ENCODE data around the gene AGBL1.

The AGBL1 gene

DNA sequence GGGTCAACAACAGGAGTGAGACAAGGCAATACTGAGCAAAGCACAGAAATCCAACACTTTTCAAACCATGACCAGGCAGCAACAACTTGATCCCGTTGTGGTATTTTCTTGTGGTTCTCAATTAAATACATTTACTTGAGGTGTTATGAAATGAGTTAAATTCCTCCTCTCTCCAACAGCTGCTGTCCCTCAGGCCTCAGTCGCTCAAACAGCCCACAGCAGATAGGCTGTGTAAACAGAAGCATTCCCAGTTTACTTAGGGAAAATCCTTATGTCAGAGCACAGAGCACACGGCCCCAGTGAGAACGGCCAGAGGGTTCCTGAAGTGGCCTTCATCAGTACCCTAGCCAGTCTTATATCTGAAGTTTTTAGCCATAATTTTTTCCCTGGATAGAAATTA lies 359.9 kb downstream of the AGBL1 start (continued):
- TF ChIP-seq, protein P1, sequence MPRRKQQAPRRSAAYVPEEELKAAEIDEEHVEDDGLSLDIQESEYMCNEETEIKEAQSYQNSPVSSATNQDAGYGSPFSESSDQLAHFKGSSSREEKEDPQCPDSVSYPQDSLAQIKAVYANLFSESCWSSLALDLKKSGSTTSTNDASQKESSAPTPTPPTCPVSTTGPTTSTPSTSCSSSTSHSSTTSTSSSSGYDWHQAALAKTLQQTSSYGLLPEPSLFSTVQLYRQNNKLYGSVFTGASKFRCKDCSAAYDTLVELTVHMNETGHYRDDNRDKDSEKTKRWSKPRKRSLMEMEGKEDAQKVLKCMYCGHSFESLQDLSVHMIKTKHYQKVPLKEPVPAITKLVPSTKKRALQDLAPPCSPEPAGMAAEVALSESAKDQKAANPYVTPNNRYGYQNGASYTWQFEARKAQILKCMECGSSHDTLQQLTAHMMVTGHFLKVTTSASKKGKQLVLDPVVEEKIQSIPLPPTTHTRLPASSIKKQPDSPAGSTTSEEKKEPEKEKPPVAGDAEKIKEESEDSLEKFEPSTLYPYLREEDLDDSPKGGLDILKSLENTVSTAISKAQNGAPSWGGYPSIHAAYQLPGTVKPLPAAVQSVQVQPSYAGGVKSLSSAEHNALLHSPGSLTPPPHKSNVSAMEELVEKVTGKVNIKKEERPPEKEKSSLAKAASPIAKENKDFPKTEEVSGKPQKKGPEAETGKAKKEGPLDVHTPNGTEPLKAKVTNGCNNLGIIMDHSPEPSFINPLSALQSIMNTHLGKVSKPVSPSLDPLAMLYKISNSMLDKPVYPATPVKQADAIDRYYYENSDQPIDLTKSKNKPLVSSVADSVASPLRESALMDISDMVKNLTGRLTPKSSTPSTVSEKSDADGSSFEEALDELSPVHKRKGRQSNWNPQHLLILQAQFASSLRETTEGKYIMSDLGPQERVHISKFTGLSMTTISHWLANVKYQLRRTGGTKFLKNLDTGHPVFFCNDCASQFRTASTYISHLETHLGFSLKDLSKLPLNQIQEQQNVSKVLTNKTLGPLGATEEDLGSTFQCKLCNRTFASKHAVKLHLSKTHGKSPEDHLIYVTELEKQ (tag by site-specific recombination; IDR thresholded peaks at IDR 0.05; ENCODE audit: borderline replicate concordance) = no peak
- TF ChIP-seq ZNF221 (tag by site-specific recombination; IDR thresholded peaks at IDR 0.05; ENCODE audit: borderline replicate concordance) (no peak), KLF1 (tag by site-specific recombination; IDR thresholded peaks at IDR 0.05) (no peak)

DNA sequence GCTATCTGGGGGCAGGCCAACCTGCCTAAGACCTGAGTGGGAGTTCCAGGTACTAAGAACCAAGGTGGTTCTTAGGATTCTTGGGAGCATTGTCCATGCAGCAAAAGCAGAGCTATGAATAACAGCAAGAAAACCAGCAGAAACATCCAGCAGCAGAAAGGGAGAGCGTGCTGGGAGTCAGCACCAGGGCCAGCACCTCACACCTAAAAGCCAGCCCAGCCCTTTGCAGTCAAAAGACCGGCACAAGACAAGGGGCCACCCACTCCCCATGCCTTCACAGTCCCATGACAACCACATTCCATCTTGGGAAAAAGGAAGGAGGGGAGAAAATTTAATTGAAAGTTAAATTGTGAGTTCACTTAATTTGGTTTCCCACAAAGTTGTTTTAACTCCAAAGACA lies 364.9 kb downstream of the AGBL1 start:
- H3K9me3 ChIP-seq (ENCODE audit: control insufficient read depth, insufficient read depth, low read depth, low read length) = no peaks in the 10 kb centered on the region
- TF ChIP-seq, protein P2, sequence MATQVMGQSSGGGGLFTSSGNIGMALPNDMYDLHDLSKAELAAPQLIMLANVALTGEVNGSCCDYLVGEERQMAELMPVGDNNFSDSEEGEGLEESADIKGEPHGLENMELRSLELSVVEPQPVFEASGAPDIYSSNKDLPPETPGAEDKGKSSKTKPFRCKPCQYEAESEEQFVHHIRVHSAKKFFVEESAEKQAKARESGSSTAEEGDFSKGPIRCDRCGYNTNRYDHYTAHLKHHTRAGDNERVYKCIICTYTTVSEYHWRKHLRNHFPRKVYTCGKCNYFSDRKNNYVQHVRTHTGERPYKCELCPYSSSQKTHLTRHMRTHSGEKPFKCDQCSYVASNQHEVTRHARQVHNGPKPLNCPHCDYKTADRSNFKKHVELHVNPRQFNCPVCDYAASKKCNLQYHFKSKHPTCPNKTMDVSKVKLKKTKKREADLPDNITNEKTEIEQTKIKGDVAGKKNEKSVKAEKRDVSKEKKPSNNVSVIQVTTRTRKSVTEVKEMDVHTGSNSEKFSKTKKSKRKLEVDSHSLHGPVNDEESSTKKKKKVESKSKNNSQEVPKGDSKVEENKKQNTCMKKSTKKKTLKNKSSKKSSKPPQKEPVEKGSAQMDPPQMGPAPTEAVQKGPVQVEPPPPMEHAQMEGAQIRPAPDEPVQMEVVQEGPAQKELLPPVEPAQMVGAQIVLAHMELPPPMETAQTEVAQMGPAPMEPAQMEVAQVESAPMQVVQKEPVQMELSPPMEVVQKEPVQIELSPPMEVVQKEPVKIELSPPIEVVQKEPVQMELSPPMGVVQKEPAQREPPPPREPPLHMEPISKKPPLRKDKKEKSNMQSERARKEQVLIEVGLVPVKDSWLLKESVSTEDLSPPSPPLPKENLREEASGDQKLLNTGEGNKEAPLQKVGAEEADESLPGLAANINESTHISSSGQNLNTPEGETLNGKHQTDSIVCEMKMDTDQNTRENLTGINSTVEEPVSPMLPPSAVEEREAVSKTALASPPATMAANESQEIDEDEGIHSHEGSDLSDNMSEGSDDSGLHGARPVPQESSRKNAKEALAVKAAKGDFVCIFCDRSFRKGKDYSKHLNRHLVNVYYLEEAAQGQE (tag by site-specific recombination; IDR thresholded peaks at IDR 0.05) = peak; percentile 65; the same call in 1 of the 2 replicates
- no peak for TF ChIP-seq ZNF785 (tag by site-specific recombination; IDR thresholded peaks at IDR 0.05)
- ChIA-PET CTCF (no interaction called here), POLR2A (no interaction called here)
- H3K27ac ChIP-seq (ENCODE audit: extremely low read depth, low read depth, low read length) = no peak overlapping the region
- no peak overlapping the region for H3K4me3 ChIP-seq (ENCODE audit: low read depth, low read length)
- no peaks in the 10 kb centered on the region for H3K4me1 ChIP-seq (ENCODE audit: control insufficient read depth, insufficient read depth, low read length)
- H3K36me3 ChIP-seq (ENCODE audit: control insufficient read depth in 2 of 2, insufficient read depth in 1 of 2, low read length in 2 of 2) = no peaks in the 10 kb centered on the region

DNA sequence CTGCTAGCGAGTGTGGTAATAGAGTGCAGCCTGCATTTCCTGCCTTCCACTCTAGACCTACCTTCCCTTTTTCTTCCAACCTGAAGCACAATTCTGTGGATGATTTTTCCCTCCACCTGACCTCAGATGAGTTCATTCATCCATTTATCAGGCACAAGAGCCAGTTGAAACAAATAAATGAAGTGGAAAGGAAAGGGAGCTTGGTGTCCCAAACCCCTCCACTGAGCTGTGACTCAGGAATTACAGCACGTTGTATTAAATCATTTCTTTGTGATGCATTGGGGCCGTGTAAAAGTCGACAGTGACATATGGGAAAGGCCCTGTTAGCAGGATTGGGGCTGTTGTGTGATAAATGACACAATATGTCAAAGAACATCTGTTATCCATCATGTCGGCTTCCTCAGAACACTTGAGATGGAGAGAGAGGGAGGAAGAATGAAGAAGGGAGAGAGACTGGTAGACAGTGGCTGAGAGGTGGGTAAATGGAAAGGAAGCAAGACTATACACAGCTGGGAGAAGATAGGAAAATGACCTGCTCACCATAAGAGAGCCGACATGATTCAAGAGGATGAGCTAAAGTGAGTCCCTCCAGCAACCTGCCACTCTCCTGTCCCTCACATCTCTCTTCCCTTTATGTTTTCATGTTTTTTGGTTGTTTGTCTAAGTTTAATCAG lies 366.0 kb downstream of the AGBL1 start:
- no peak overlapping the region for H3K27ac ChIP-seq (ENCODE audit: extremely low read depth, low read depth, low read length)
- POLR2A ChIA-PET = no interaction called here
- no peaks in the 10 kb centered on the region for H3K9me3 ChIP-seq (ENCODE audit: control insufficient read depth, insufficient read depth, low read depth, low read length)
- no peaks in the 10 kb centered on the region for H3K4me1 ChIP-seq (ENCODE audit: control insufficient read depth, insufficient read depth, low read length)
- no peak overlapping the region for H3K4me3 ChIP-seq (ENCODE audit: low read depth, low read length)
- no peaks in the 10 kb centered on the region for H3K36me3 ChIP-seq (ENCODE audit: control insufficient read depth in 2 of 2, insufficient read depth in 1 of 2, low read length in 2 of 2)
- TF ChIP-seq, protein P3, sequence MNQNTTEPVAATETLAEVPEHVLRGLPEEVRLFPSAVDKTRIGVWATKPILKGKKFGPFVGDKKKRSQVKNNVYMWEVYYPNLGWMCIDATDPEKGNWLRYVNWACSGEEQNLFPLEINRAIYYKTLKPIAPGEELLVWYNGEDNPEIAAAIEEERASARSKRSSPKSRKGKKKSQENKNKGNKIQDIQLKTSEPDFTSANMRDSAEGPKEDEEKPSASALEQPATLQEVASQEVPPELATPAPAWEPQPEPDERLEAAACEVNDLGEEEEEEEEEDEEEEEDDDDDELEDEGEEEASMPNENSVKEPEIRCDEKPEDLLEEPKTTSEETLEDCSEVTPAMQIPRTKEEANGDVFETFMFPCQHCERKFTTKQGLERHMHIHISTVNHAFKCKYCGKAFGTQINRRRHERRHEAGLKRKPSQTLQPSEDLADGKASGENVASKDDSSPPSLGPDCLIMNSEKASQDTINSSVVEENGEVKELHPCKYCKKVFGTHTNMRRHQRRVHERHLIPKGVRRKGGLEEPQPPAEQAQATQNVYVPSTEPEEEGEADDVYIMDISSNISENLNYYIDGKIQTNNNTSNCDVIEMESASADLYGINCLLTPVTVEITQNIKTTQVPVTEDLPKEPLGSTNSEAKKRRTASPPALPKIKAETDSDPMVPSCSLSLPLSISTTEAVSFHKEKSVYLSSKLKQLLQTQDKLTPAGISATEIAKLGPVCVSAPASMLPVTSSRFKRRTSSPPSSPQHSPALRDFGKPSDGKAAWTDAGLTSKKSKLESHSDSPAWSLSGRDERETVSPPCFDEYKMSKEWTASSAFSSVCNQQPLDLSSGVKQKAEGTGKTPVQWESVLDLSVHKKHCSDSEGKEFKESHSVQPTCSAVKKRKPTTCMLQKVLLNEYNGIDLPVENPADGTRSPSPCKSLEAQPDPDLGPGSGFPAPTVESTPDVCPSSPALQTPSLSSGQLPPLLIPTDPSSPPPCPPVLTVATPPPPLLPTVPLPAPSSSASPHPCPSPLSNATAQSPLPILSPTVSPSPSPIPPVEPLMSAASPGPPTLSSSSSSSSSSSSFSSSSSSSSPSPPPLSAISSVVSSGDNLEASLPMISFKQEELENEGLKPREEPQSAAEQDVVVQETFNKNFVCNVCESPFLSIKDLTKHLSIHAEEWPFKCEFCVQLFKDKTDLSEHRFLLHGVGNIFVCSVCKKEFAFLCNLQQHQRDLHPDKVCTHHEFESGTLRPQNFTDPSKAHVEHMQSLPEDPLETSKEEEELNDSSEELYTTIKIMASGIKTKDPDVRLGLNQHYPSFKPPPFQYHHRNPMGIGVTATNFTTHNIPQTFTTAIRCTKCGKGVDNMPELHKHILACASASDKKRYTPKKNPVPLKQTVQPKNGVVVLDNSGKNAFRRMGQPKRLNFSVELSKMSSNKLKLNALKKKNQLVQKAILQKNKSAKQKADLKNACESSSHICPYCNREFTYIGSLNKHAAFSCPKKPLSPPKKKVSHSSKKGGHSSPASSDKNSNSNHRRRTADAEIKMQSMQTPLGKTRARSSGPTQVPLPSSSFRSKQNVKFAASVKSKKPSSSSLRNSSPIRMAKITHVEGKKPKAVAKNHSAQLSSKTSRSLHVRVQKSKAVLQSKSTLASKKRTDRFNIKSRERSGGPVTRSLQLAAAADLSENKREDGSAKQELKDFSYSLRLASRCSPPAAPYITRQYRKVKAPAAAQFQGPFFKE (tag by site-specific recombination; IDR thresholded peaks at IDR 0.05; ENCODE audit: borderline replicate concordance) = no peak
- TF ChIP-seq ZNF664 (tag by site-specific recombination; IDR thresholded peaks at IDR 0.05) = no peak
- no peak for TF ChIP-seq ZNF174 (tag by site-specific recombination; IDR thresholded peaks at IDR 0.05)
- no peak for TF ChIP-seq ZNF837 (tag by site-specific recombination; IDR thresholded peaks at IDR 0.05)
- TF ChIP-seq, protein P4, sequence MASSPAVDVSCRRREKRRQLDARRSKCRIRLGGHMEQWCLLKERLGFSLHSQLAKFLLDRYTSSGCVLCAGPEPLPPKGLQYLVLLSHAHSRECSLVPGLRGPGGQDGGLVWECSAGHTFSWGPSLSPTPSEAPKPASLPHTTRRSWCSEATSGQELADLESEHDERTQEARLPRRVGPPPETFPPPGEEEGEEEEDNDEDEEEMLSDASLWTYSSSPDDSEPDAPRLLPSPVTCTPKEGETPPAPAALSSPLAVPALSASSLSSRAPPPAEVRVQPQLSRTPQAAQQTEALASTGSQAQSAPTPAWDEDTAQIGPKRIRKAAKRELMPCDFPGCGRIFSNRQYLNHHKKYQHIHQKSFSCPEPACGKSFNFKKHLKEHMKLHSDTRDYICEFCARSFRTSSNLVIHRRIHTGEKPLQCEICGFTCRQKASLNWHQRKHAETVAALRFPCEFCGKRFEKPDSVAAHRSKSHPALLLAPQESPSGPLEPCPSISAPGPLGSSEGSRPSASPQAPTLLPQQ (tag by site-specific recombination; IDR thresholded peaks at IDR 0.05) = no peak
- TF ChIP-seq RBAK (tag by site-specific recombination; IDR thresholded peaks at IDR 0.05) = no peak
- CTCF ChIA-PET = interaction anchor here (0.5 kb wide), 1 partner anchor 297 kb away, joined by 3 read pairs; no protein-coding TSS in a partner anchor
